Measurements from ENCODE around the gene NOC2L.
"Not testable (repeated sequence)": the region's sequence is repeated elsewhere in the genome, so short reads cannot be mapped to it uniquely, and the experiment has no call there.

Gene NOC2L

GRCh38 chr1:993379-993995 is 34.4 kb upstream of the NOC2L start:
- Histone ChIP-seq H3K27ac (ENCODE audit: low read depth, low read length, poor library complexity, severe bottlenecking) (no peak overlapping the region), H2AFZ (ENCODE audit: low read length) (no peak overlapping the region), H3K4me1 (ENCODE audit: insufficient read depth, low read length, severe bottlenecking) (no peaks in the 10 kb centered on the region), H3K9me2 (ENCODE audit: low read depth, low read length) (no peaks in the 10 kb centered on the region), H4K20me1 (ENCODE audit: insufficient read depth, low read length) (no peaks in the 10 kb centered on the region), H3F3A (ENCODE audit: insufficient read depth, low read length) (no peaks in the 10 kb centered on the region), H3K36me3 (ENCODE audit: insufficient read depth, low read length) (no peaks in the 10 kb centered on the region), H3K4me2 (ENCODE audit: low read length) (no peak overlapping the region), H3K9ac (ENCODE audit: low read length) (no peak overlapping the region), H3K79me2 (ENCODE audit: insufficient read depth, low read length) (no peaks in the 10 kb centered on the region), H3K27me3 (ENCODE audit: insufficient read depth, low read length) (peaks cover 10% of the 10 kb centered on the region; the same call in 1 of the 2 replicates), H3K9me3 (ENCODE audit: low read length) (no peaks in the 10 kb centered on the region), H3K4me3 (ENCODE audit: low read depth, low read length, poor library complexity, severe bottlenecking) (no peak overlapping the region)
- TF ChIP-seq CTCF (IDR thresholded peaks at IDR 0.05; ENCODE audit: low read length) (no peak), EZH2 (IDR thresholded peaks at IDR 0.05; ENCODE audit: borderline replicate concordance, low read length) (no peak)

GRCh38 chr1:992362-992761 is 33.3 kb upstream of the NOC2L start:
- no peak for TF ChIP-seq EZH2 (IDR thresholded peaks at IDR 0.05; ENCODE audit: borderline replicate concordance, low read length)
- H3K4me2 ChIP-seq (ENCODE audit: low read length), result no peak overlapping the region
- peaks cover 10% of the 10 kb centered on the region; the same call in 1 of the 2 replicates for H3K27me3 ChIP-seq (ENCODE audit: insufficient read depth, low read length)
- H2AFZ ChIP-seq (ENCODE audit: low read length), result no peak overlapping the region
- no peaks in the 10 kb centered on the region for H3K9me3 ChIP-seq (ENCODE audit: low read length)
- no peaks in the 10 kb centered on the region for H3K36me3 ChIP-seq (ENCODE audit: insufficient read depth, low read length)
- no peak overlapping the region for H3K9ac ChIP-seq (ENCODE audit: low read length)
- no peaks in the 10 kb centered on the region for H3K9me2 ChIP-seq (ENCODE audit: low read depth, low read length)
- no peaks in the 10 kb centered on the region for H3K4me1 ChIP-seq (ENCODE audit: insufficient read depth, low read length, severe bottlenecking)
- H4K20me1 ChIP-seq (ENCODE audit: insufficient read depth, low read length), result no peaks in the 10 kb centered on the region
- H3K27ac ChIP-seq (ENCODE audit: low read depth, low read length, poor library complexity, severe bottlenecking), result no peak overlapping the region
- H3F3A ChIP-seq (ENCODE audit: insufficient read depth, low read length), result no peaks in the 10 kb centered on the region
- no peaks in the 10 kb centered on the region for H3K79me2 ChIP-seq (ENCODE audit: insufficient read depth, low read length)
- no peak overlapping the region for H3K4me3 ChIP-seq (ENCODE audit: low read depth, low read length, poor library complexity, severe bottlenecking)

GRCh38 chr1:991895-992294 is 32.8 kb upstream of the NOC2L start:
- H3K36me3 ChIP-seq (ENCODE audit: insufficient read depth, low read length), result no peaks in the 10 kb centered on the region
- no peaks in the 10 kb centered on the region for H3K4me1 ChIP-seq (ENCODE audit: insufficient read depth, low read length, severe bottlenecking)
- H3K79me2 ChIP-seq (ENCODE audit: insufficient read depth, low read length), result no peaks in the 10 kb centered on the region
- no peaks in the 10 kb centered on the region for H3K9me2 ChIP-seq (ENCODE audit: low read depth, low read length)
- H3K27me3 ChIP-seq (ENCODE audit: insufficient read depth, low read length), result peaks cover 10% of the 10 kb centered on the region; the same call in 1 of the 2 replicates
- no peak overlapping the region for H3K4me2 ChIP-seq (ENCODE audit: low read length)
- H3K9me3 ChIP-seq (ENCODE audit: low read length), result no peaks in the 10 kb centered on the region
- TF ChIP-seq CTCF (IDR thresholded peaks at IDR 0.05; ENCODE audit: low read length), result no peak
- no peak for TF ChIP-seq EZH2 (IDR thresholded peaks at IDR 0.05; ENCODE audit: borderline replicate concordance, low read length)
- H4K20me1 ChIP-seq (ENCODE audit: insufficient read depth, low read length), result no peaks in the 10 kb centered on the region
- no peaks in the 10 kb centered on the region for H3F3A ChIP-seq (ENCODE audit: insufficient read depth, low read length)
- H3K27ac ChIP-seq (ENCODE audit: low read depth, low read length, poor library complexity, severe bottlenecking), result no peak overlapping the region
- H3K9ac ChIP-seq (ENCODE audit: low read length), result no peak overlapping the region
- H3K4me3 ChIP-seq (ENCODE audit: low read depth, low read length, poor library complexity, severe bottlenecking), result no peak overlapping the region
- H2AFZ ChIP-seq (ENCODE audit: low read length), result no peak overlapping the region

- H4K20me1 ChIP-seq (ENCODE audit: insufficient read depth, low read length); H3K36me3 ChIP-seq (ENCODE audit: insufficient read depth, low read length); H3F3A ChIP-seq (ENCODE audit: insufficient read depth, low read length); H3K27me3 ChIP-seq (ENCODE audit: insufficient read depth, low read length); H3K79me2 ChIP-seq (ENCODE audit: insufficient read depth, low read length); H2AFZ ChIP-seq (ENCODE audit: low read length); H3K4me2 ChIP-seq (ENCODE audit: low read length); H3K9me3 ChIP-seq (ENCODE audit: low read length); H3K9ac ChIP-seq (ENCODE audit: low read length); H3K27ac ChIP-seq (ENCODE audit: low read depth, low read length, poor library complexity, severe bottlenecking); H3K9me2 ChIP-seq (ENCODE audit: low read depth, low read length); H3K4me3 ChIP-seq (ENCODE audit: low read depth, low read length, poor library complexity, severe bottlenecking); H3K4me1 ChIP-seq (ENCODE audit: insufficient read depth, low read length, severe bottlenecking): not testable (repeated sequence)
Observed at GRCh38 chr1:991275-991674, 32.2 kb upstream of the NOC2L start.

GRCh38 chr1:988061-988460 is 29.0 kb upstream of the NOC2L start:
- not testable (repeated sequence) for H3K9me2 ChIP-seq (ENCODE audit: low read depth, low read length); H3K27me3 ChIP-seq (ENCODE audit: insufficient read depth, low read length); H3K79me2 ChIP-seq (ENCODE audit: insufficient read depth, low read length); H3K9me3 ChIP-seq (ENCODE audit: low read length); H3K4me2 ChIP-seq (ENCODE audit: low read length); H3K27ac ChIP-seq (ENCODE audit: low read depth, low read length, poor library complexity, severe bottlenecking); H3K4me1 ChIP-seq (ENCODE audit: insufficient read depth, low read length, severe bottlenecking); H2AFZ ChIP-seq (ENCODE audit: low read length); H3K9ac ChIP-seq (ENCODE audit: low read length); H4K20me1 ChIP-seq (ENCODE audit: insufficient read depth, low read length); H3F3A ChIP-seq (ENCODE audit: insufficient read depth, low read length); H3K4me3 ChIP-seq (ENCODE audit: low read depth, low read length, poor library complexity, severe bottlenecking); H3K36me3 ChIP-seq (ENCODE audit: insufficient read depth, low read length)

Data from OCI-LY1 (cell line).